HG03097 (cell line): ENCODE data around the gene WASF3.
"Not testable (repeated sequence)": the region's sequence is repeated elsewhere in the genome, so short reads cannot be mapped to it uniquely, and the experiment has no call there.

Experiments used
- ATAC-seq: cut with Tn5 transposase; IDR thresholded peaks from one replicate; pipeline ENCODE4 v1.9.1; 2021; ENCODE audit not compliant: unreplicated experiment, low FRiP score

WASF3 gene

DNA sequence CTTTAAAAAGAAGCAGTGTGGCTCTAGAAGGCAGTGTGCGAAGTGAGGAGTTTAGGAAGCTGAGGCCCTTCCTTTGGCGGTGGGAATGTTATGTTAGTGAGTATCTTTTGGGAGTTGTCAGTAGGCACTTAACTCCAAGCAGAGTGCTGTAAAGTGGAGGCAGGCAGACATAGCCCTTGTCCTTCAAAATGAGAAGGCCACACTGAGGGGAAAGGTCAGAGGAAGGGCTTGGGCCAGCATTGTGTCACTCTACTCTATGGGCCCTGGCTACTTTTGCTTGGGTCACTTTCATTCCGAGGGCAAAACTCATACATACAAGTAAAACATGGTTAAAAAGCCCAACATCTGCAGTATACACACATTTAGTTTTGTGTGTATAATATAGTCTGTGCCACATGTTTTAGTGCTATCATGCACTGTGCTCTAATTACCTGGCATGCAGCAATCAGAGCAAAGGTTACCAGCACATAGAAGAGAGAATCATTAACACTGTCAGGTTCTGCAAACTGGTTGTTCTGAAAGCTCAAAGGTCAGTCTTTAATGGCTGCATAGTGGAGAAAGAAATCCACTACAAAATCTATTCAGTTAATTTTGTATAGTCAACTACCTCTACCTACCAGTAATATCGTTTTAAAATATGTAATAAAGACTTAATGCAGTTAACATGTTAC is 64.4 kb downstream of the WASF3 start:
- ATAC-seq: no peak

DNA sequence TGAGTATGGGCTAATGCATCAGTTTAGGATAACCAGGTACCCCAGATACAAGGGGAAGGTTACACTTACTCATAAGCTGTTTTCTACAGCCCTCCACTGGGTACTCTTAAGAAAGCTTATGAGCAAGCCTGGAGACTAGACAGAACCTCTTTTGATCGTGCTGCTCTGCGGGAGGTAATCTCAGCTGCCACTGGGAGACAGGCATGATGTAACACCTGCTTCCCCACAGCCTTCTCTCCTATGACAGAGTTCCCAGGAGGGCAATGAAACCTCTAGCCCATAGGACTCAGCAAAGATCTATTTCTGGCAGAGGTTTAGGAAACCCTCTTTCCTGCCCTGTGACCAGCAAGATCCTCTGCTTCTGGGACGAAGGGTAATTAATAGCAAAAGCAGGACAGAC is 65.6 kb downstream of the WASF3 start:
- ATAC-seq: no peak

DNA sequence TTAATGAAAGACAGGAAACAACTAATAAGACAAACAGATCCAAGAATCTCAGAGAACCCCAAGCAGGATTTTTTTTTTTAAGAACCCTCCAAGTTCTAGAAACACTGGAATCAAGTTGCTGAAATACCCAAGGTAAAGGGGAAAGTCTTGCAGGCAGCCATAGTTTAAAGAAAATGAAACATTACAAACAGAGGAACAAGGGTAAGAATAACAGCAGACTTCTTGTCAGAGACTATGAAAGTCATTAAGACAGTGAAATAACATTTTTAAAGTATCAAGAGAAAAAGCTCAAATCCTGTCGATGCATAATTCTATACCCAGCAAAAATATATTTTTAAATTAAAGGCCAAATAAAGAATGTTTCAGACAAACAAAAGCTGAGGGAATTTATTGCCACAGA is 67.1 kb downstream of the WASF3 start:
- ATAC-seq: no peak

DNA sequence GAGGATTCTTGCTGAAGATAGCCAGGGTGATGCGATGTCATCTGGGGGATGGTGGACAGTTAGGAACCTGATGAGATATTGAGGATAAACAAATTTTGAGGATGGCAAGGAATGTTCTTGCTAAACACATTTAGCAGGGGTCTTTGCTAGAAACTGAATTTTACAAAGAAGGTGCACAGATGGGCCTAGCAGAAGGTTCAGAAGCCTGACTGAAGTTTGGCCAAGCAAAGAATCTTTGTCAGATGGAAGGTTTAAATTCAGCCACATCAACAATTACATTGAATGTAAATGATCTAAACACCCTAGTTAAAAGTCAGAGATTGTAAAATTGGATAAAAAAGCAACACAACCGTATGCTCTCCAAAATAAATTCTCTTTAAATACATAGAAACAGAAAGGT is 68.8 kb downstream of the WASF3 start:
- no peak for ATAC-seq

DNA sequence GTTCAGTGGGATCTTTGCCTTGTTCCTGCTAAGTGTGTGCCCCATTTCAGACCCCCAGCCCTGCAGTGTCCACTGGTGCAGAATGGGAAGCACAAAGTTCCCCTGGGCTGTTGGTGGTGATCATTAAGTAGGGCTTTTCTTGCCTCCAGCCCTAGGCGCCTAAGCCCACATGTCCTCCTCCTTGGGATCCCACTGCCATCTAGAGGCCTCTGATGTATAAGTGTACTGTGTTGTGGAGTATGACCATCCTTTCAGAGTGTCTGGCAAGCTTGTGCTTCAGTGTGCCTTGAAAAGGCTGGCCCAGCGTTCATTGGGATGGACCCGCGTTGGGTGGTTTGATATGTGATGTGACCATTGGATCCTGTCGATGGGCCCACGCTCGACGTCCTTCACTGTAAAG is 71.2 kb downstream of the WASF3 start:
- ATAC-seq: no peak

GRCh38 chr13:26629260-26629825 is 71.9 kb downstream of the WASF3 start:
- ATAC-seq: no peak

GRCh38 chr13:26635634-26636033 is 78.2 kb downstream of the WASF3 start:
- not testable (repeated sequence) for ATAC-seq

GRCh38 chr13:26636073-26636472 is 78.6 kb downstream of the WASF3 start:
- not testable (repeated sequence) for ATAC-seq

GRCh38 chr13:26646603-26647002 is 89.1 kb downstream of the WASF3 start:
- ATAC-seq: no peak

- ATAC-seq: no peak
Measured at GRCh38 chr13:26651234-26651633, 93.8 kb downstream of the WASF3 start.

DNA sequence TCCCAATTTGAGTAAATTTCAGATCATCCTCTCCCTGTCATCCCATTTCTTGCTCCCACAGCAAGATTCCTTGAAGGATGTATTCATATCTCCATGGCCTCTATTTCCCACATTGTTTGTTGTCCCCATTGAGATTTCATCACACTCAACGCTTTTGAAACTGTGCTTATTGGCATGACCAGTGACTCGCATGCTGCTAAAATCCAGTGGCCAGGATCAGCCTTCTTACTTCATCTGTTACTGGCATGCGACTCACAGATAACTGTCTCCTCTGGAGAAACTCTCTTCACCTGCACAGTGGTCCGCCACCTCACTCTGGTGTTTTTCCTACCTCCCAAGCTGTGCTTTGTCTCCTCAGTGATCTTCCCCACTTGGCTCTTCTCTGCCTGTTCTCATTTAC is 95.8 kb downstream of the WASF3 start:
- ATAC-seq: no peak

DNA sequence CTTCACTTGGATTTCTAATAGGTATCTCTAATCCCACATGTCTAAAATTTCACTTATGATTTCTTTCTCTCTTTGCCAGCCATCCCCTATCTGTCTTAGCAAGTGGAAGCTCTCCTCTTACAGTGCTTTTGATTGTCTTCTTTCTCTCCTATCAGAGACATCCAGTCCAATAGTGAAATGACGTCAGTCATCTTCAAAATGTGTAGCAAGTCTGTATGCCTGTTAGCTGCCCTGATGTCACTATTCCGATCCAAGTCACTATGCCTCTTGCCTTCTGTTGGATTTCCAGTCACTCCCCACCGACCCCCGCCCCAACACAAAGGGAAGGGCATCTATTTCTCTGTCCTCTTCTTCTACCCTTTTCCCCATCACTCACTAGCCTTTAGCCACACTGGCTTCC is 96.4 kb downstream of the WASF3 start:
- ATAC-seq: no peak

DNA sequence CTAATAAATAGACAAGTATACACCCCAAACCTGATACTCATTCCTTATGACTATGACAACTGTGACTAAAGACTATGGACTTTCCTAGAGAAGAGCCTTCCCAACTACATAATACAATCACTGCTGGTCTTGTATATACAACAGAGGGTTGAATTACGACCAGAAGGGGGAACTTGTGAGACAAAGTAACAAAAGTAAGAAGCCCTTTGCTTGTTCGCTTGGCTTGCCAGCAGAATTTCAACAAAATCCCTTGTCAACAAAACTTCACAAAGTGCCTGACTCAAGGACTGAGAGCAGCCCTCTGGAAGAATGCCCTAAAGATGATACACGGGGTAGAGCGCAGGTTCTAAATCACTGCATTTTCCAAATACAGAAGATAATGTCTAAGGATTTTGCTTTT is 99.4 kb downstream of the WASF3 start:
- no peak for ATAC-seq

- ATAC-seq: no peak
Measured at GRCh38 chr13:26658448-26659385, 101.2 kb downstream of the WASF3 start.

DNA sequence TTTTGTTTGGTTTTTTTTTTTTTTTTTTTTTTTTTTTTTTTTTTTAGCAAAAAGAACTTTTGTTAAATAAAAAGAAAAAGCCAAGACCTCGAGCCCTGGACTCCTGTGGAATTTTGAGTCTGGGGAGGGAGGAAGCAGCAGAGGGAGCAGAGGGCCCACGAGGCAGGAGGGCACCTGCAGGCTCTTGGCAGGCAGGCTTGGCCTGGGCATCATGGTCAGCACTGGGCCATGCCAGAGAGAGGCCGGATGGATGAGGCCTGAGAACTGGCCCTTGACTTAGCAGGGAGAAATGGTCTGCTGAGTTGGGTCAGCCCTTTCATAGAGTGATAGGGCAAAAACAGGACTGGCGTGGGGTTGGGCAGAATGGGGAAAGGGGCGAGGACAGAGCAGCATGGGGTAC is 102.7 kb downstream of the WASF3 start:
- no peak for ATAC-seq

GRCh38 chr13:26660766-26661165 is 103.3 kb downstream of the WASF3 start:
- no peak for ATAC-seq

- no peak for ATAC-seq
Measured at GRCh38 chr13:26663791-26664190, 106.3 kb downstream of the WASF3 start.

GRCh38 chr13:26664286-26664685 is 106.8 kb downstream of the WASF3 start:
- no peak for ATAC-seq

DNA sequence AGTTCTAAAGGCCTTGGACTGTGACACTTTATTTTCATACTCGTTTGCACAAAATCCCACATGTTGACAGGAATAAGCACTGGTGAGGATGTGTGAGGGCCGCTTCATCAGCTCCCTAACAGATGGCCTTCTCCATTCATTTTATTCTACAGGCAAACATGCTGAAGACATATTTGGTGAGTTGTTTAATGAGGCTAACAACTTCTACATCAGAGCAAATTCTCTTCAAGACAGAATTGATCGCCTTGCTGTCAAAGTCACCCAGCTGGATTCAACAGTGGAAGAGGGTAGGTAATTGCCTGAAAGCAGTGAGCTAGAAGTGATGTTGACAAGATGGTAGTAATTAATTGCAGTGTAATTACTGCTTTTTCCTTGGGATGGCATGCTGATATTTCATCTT is 107.4 kb downstream of the WASF3 start:
- ATAC-seq: no peak

DNA sequence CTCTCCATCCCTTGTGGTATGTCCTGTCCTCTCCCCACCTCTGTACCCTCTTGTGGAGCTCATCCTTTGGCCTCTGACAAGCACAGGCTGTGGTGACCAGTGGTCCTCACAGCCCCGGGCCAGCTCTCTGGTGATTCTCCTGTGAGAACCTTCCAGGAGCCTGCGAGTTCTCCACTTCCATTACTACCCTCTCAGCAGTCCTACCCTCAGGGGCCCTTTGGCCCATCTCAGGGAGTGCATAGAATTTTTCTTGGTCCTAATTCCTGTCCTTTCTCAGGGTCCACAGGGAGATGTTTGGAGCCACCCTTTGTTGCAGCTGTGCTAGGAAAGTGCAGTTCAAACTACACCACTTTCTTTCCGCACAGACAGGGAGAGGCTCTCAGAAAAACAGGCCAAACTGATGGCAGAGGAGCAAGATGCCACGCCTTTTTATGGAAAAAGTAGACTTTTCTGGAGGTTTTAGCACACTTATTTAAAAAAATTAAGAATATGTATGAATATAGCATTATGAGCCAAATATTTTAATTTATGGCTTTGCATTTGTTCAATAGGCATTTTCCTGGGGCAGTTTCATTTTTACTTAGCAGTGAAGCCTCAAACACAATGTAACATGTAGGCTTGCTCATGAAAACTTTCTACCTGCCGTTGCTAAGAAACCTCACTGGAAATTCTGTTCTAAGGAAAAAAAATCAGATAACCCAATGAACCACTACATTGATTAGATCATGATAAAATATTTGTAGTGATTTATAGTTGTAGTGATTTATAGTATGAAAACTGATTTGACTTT is 111.1 kb downstream of the WASF3 start:
- ATAC-seq: no peak

- ATAC-seq: no peak
Measured at GRCh38 chr13:26673890-26674289, 116.4 kb downstream of the WASF3 start.
